Measurements from ENCODE around the gene VPS13D. TPM values are rescaled to one million over a fixed set of nuclear protein-coding genes. Genes with fewer than 3 reads are reported as not detected.

The VPS13D gene
- total and polyA plus RNA-seq, 4 donors, result 10.2 to 68.3 (median 12.6) TPM

GRCh38 chr1:12208764-12209494 is 20.9 kb upstream of the VPS13D start (continued):
- TF ChIP-seq REST (IDR thresholded peaks at IDR 0.05), result no peak
- TF ChIP-seq GABPA (IDR thresholded peaks at IDR 0.05 in 1 of 2, conservative IDR thresholded peaks at IDR 0.05 in 1 of 2), result no peak
- peak; percentile 92 for TF ChIP-seq CTCF (IDR thresholded peaks at IDR 0.05; ENCODE audit: low read depth, low read length, missing input control)

GRCh38 chr1:12209495-12209832 is 20.4 kb upstream of the VPS13D start:
- Histone ChIP-seq H3K9me3 (ENCODE audit: control insufficient read depth in 4 of 4, low read length in 3 of 4) (no peaks in the 10 kb centered on the region), H3K36me3 (ENCODE audit: control insufficient read depth in 4 of 4, insufficient read depth in 3 of 4, low read depth in 1 of 4, low read length in 3 of 4) (peaks cover 0 to 13% (median 3%) of the 10 kb centered on the region in 4 donors), H3K4me3 (ENCODE audit: low read depth in 1 of 3, low read length in 3 of 3) (no peak overlapping the region), H3K4me1 (ENCODE audit: control insufficient read depth in 4 of 4, insufficient read depth in 4 of 4, low read length in 3 of 4) (peaks cover 0 to 4% (median 0%) of the 10 kb centered on the region in 4 donors), H3K27me3 (ENCODE audit: control insufficient read depth in 4 of 4, insufficient read depth in 4 of 4, low read length in 3 of 4) (no peaks in the 10 kb centered on the region), H3K27ac (ENCODE audit: low read depth in 1 of 2, low read length in 2 of 2) (no peak overlapping the region), H3K9ac (ENCODE audit: low read depth in 1 of 2, low read length in 2 of 2) (no peak overlapping the region)
- 70% methylated on average over 3 of the region's 3 CpGs for WGBS
- no peak for DNase-seq (ENCODE audit: low spot score)
- no peak for TF ChIP-seq TAF1 (conservative IDR thresholded peaks at IDR 0.05)
- no peak for TF ChIP-seq HNF4G (IDR thresholded peaks at IDR 0.05)
- no peak for TF ChIP-seq FOXA1 (IDR thresholded peaks at IDR 0.05)
- no peak for TF ChIP-seq REST (IDR thresholded peaks at IDR 0.05)
- TF ChIP-seq FOXA2 (IDR thresholded peaks at IDR 0.05), result no peak
- TF ChIP-seq HNF4A (conservative IDR thresholded peaks at IDR 0.05), result no peak
- no peak for TF ChIP-seq RXRA (IDR thresholded peaks at IDR 0.05)
- TF ChIP-seq RAD21 (IDR thresholded peaks at IDR 0.05), result no peak
- TF ChIP-seq JUND (IDR thresholded peaks at IDR 0.05), result no peak
- no peak for TF ChIP-seq SP1 (IDR thresholded peaks at IDR 0.05)
- no peak for TF ChIP-seq EGR1 (IDR thresholded peaks at IDR 0.05; ENCODE audit: low read depth in 2 of 2)
- no peak for TF ChIP-seq NR2F2 (IDR thresholded peaks at IDR 0.05)
- TF ChIP-seq CTCF (IDR thresholded peaks at IDR 0.05; ENCODE audit: low read depth, low read length, missing input control), result no peak
- no peak for TF ChIP-seq YY1 (IDR thresholded peaks at IDR 0.05)
- TF ChIP-seq GABPA (IDR thresholded peaks at IDR 0.05 in 1 of 2, conservative IDR thresholded peaks at IDR 0.05 in 1 of 2), result no peak

Measured in liver (tissue), 9 donors.